Body of pancreas (tissue), 4 donors: ENCODE measurements around the gene CCDC174.

Source experiments
- POLR2A ChIP-seq, 3 donors: fragments of 450-650 bp; IDR thresholded peaks; one replicate each; pipeline ENCODE4 v1.6.1; 2016; ENCODE audit warnings: antibody characterized with exemption in 3 of 3, mild to moderate bottlenecking in 2 of 3
- TF ChIP-seq, protein P1 (sequence below), 7 experiments: fragments of 450-650 bp in 4 of 7; fragments of 200-600 bp in 3 of 7; sonication (generic) in 3 of 7; IDR thresholded peaks; one replicate each; pipeline ENCODE4 v1.5.1; 2016 to 2019; ENCODE audit warnings: antibody characterized with exemption in 7 of 7

GRCh38 chr3:14605067-14605466, 46.5 kb upstream of the CCDC174 start:
- TF ChIP-seq, protein P1, sequence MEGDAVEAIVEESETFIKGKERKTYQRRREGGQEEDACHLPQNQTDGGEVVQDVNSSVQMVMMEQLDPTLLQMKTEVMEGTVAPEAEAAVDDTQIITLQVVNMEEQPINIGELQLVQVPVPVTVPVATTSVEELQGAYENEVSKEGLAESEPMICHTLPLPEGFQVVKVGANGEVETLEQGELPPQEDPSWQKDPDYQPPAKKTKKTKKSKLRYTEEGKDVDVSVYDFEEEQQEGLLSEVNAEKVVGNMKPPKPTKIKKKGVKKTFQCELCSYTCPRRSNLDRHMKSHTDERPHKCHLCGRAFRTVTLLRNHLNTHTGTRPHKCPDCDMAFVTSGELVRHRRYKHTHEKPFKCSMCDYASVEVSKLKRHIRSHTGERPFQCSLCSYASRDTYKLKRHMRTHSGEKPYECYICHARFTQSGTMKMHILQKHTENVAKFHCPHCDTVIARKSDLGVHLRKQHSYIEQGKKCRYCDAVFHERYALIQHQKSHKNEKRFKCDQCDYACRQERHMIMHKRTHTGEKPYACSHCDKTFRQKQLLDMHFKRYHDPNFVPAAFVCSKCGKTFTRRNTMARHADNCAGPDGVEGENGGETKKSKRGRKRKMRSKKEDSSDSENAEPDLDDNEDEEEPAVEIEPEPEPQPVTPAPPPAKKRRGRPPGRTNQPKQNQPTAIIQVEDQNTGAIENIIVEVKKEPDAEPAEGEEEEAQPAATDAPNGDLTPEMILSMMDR (IDR thresholded peaks at IDR 0.05) = no peak
- no peak for TF ChIP-seq POLR2A (IDR thresholded peaks at IDR 0.05)
